GM19328 (cell line): ENCODE results near the gene MSI2.

Experiments used
- ATAC-seq: cut with Tn5 transposase; IDR thresholded peaks from one replicate; pipeline ENCODE4 v1.9.1; 2021; ENCODE audit warnings: mild to moderate bottlenecking, moderate library complexity; ENCODE audit not compliant: unreplicated experiment

The MSI2 gene

DNA sequence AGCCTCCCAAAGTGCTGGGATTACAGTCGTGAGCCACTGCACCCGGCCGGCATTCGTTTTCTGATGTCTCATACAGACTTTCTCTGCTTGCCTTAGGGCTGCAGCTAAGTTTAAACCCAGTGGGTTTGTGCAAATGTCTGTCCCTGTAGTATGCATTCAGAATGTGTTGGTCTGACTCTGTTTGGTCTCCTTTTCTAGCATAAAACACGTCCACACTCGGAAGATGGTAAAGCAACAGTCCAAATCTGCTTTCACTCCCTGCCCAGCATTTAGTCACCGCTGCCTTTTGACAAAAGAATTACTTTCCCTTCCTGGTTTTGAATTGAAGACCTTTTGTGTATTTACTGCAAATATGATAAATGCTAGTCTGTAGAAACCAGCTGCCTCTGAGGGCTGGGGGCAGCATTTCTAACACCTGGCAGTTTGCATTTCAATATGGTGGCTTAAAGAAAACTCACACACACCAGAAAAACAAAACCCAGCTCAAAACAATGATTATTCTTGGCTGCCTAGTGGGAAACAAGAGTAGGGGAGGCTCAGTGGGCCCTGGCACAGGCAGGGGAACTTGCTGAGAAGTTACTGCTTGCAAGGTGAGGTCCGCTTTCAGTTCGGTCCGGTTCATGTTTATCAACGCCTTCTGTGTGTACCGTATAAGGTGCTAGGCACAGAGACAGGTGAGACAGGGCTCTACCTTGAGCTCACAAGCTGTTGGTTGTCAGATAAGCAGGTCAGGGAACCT is 56.9 kb downstream of the MSI2 start:
- ATAC-seq, result no peak

DNA sequence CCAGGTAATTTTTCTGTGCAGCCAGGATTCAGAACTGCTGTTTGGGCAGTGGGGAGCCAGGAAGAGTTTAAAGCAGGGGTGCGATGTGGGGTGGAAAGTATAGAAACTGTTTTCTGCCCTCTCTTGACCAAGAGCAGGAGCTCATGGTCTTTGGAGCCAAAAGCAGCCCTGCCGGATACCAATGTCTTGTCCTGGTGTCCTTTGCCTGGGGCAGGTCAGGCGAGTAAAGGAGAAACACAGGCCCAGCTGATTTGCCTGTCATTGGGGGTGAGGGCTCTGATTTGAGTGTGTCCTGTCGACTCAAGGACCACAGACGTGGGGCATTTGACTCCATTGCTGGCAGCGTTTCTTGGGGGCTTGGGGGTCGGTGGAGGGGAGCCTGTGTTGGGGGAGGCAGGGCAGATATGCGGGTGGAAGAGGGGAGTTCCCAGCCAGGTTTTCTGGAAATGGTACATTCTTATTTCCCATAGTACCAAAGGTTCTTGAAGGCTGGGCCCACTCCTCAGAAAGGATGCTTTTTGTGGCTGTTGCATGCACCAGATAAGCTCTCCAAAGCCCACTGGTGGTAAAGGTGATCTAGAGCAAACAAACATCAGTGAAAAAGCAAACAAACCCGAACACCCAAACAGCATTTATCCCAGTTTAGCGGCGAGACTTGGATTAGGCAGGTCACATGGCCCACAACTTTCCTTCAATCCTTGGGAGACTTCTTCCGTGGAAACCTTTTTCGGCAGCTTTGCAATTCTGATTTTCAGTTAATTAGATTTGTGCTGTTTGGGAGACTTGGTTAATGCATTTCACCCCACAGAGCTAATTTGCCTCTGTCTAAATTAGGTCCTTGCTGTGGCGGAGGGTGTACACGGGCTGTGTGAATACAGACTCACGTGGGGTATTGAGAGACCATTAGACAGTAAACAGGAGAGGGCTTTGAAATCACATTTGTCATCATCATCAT is 59.0 kb downstream of the MSI2 start:
- no peak for ATAC-seq

DNA sequence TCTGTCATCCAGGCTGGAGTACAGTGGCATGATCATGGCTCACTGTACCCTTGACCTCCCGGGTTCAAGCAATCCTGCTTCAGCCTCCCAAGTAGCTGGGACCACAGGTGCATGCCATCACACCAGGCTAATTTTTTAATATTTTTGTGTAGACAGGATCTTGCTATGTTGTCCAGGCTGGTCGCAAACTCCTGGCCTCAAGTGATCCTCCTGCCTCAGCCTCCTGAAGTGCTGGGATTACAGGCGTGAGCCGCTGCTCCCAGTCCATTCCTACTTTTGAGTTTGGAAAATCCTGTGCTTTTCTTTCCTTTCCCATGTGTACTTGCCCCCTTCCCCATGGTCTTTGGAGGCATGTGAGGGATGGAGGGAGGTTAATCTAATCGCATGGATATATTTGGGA is 60.0 kb downstream of the MSI2 start:
- ATAC-seq, result no peak

DNA sequence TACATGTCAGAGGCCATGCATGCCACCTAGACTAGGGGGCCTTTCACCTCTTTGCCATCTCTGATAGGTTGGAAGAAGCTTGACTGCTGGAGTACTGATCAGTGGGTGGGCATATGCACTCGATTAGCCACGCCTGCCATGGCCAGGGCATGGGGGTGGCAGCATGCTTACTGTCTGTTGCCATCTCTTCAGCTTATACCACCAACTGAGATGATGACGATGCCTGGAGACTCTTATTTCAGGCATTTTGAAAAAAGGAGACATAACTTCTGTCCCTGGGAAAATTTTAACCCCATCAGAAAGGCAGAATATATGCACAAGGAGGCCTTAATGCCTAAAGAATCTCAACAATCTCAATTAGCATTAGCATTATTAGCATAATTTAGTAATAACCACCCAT is 60.8 kb downstream of the MSI2 start:
- no peak for ATAC-seq

DNA sequence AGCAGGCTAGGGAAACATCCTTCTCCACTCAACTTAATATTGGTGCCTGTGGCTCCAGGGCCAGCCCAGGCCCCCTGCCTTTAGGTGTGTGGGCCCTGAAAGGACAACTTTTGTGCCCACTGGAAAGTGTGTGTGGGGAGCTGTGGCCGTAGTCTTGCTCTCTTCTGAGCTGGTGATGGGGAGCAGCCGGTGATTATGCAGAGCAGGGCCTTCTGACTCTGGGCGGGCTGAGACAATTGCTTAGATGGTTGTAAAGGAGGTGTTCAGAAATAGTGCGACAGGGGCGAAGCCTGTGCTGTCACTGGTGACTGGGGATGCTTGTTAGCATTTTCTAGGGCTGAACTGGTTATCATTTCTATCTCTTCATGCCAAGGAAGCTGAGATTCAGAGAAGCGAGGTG is 62.6 kb downstream of the MSI2 start:
- ATAC-seq, result no peak

DNA sequence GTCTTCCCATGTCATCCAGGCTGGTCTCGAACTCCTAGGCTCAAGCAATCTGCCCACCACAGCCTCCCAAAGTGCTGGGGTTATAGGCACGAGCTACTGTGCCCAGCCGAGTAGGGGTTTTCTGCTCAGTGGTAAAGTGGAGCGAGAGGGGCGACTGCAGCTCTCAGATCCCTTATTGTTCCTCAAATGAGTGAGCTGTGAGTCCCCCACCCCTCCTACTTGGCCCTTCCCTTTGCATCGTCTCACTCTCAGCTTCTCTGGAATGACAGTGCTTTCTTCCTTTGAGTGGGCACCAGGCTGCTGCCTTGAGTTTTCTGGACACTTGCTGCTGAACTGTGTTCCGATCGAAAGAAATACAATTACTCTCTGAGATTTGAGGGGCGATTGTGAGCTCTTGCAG is 63.5 kb downstream of the MSI2 start:
- no peak for ATAC-seq

DNA sequence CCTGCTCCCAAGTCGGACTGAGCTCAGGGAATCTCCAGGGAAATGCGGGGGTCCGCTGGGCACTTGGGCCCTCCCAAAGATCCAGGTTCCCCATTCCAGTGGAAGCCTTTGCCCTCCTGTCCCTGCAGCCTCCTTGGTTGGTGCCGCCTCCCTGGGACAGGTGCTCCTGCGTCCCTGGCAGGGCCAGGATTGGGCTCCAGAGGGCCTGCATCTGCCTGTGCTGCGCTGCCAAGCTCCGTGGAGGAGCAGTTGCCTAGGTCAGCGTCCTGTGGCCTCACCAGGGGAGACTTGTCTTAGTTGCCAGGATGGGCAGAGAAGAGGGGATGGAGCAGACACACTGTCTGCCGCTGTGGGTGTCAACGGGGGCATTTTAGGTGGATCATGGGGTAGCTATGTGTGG is 67.1 kb downstream of the MSI2 start:
- no peak for ATAC-seq

DNA sequence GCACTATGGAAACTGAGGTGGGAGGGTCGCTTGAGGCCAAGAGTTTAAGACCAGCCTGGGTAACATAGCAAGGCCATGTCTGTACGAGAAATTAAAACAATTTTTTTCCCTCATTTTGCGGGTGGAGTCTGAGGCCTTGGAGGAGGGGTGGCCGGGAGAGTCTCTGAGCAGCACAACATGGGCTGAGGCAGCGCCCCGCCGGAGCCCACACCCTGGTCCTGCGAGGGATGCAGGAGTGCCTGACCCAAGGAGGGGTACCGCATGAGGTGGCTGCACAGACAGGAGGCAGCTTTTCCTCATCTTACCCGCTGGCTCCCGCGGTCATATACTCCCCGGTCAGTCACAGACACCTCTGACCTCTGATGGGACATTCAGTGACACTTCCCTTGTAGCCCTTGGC is 67.7 kb downstream of the MSI2 start:
- no peak for ATAC-seq

DNA sequence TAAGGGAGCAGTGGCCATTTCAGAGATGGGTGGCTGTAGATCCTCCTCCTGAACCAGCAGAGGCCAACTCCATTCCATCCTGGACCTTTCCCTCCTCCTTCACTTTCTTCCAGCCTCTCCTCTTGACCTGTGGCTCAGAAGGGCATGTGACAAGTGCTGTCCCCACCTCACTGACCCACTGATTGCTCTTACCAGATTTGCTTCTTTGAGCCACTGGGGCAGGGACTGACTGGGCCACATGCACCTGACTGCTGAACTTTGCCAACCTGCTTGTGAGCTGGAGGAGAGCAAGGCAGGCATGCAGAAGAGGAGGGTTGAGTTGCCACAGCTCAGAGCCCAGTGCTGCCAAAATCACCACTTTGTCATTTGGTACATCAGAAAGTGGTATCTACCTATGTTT is 68.3 kb downstream of the MSI2 start:
- no peak for ATAC-seq

DNA sequence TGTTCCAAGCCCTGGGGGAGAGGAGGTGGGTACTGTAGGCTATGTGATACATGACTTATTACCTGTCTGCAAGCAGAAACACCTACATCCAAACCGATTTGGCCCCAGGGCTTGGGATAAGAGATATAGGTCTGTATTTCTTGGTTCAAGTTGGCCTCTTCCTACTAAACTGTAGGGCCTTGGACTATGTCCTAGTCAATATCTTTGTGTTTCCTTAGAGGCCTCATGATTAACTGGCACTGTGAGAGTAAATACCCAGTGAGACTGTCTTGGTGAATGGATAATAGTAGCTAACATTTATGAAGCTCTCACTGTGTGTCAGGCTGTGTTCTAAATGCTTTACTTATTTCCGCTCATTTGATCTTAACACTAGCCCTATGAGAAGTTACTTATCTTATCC is 70.0 kb downstream of the MSI2 start:
- ATAC-seq, result no peak

DNA sequence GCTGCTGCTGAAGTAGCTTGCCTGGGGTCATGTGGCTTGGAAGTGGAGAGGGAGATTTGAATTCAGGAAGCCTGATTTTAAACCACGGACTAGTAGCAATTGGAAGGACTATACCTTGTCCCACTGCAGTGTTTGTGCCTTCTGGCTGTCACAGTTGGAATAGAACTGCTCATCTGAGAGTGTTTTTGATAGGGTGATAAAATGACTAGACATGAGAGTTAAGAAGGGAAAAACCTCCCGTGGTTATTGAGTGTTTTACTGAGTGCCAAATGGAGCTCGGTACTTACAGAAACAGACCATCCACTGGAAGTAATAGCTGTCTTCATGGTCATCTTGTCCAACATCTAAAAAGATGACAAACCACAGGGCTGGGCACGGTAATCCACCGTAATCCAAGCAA is 70.4 kb downstream of the MSI2 start:
- no peak for ATAC-seq

DNA sequence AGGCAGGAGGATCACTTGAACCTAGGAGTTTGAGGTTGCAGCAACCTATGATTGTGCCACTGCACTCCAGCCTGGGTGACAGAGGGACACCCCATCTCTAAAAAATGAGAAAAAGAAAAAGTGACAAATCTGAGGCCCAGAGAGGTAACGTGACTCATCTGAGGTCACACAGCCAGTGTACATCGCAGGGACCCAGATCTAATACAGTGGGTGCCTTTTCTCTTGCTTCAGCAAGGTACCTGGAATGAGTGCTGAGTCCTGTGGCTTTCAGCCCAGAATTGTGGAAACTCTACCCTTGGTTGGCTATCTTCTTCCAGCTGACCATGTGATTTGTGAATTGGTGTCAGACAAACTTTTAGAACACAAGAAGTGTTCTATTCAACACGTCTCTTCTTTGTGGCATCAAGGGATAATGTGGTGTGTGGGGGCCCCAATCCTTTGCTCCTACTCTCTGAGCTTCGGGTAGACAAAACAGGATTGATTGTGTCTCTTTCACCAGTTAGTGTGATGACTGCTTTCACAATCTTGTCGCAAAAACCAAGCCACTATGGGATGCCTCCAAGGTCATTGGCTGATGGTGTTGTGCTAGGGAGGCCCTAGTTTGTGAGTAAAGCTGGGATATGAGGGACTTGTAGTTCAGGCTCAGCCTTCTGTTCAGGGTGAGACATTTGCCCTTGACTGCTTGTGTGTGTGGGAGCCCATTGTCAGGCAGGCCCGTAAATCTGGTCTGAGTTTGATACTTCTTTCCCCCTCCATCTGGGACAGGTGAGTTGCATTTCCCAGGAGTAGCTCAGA is 71.0 kb downstream of the MSI2 start:
- no peak for ATAC-seq

DNA sequence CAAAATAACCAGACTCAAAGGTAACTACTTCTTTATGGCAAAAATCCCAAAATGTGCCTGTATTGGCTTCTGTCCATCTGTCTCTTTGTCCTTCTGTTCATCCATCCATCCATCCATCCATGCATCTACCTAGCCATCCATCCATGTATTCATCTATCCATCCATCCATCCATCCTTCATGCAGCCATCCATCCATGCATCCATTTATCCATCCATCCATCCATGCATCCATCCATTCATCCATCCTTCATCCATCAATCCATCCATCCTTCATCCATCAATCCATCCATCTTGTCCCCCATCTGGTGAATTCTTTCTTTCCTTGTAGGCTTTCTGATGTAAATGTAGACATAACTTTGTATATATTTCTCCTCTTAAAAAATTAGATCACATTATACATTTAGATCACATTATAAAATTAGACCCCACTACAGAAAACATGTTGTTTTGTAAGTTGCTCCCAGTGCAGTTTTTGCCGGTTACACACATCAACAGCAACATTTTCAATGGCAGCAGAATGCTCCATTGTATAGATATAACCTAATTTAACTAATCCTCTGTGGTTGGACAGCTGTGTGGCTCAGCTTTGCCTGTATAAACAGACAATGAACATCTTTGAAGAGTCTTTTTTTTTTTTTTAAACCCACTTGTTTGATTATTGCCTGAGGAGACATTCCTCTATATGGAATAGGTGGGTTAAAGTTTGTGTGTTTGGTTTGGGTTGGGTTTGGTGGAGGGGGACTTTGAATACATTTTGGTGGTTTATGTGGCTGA is 72.0 kb downstream of the MSI2 start:
- ATAC-seq, result no peak

DNA sequence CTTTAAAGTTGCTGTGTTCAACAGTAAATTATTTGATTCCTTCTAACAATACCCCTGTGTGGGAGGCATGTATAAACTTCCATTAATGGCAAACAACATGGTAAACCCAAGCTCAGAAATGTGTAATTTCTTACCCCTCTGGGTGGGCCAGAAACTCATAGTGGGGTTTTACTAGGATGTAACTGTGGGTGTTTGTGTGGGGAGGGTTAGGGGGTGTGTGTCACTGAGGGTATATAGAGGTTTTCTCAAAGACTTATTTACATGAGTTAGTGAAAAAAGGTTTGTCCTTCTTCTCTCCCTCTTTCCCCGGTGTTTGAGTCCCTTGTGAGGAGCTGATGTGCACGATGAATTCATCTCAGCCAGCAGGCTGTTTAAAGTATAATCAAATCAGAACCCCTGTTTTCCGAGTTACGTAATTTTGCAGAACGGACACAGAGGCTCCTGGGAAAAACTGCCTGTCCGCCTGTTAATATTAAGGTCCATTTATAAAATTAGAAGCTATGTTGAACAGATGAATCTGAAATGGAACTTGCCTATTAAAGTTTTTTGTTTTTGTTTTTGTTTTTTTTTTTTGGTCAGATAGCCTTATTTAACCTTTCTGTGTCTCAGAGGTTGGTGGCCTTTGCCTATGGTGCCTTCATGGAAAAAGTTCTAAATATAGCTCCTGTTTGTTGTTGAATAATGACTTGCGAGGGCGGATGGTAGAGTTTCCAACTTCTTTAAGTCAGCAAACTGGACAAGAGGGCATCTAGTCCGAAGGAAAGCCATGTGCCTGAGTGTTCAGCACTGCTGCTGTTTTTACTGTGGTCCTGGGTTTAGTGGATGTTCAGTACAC is 73.3 kb downstream of the MSI2 start:
- ATAC-seq, result no peak

DNA sequence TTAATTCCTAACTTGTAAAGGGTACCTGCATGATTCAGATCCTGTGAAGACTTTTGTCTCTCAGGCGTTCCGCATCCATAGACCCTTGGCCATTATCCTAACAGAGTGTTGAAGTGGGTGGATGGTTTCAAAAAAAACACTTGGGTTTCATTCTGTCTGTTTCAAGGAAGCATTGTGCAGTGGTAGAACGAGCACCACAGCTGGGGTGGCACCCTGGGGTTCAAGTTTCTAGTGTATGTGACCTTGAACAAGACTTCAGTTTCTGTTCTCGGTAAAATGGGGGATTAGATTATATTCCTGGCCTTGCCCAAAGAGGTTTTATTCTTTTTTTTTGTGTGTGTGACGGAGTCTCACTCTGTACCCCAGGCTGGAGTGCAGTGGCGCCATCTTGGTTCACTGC is 74.3 kb downstream of the MSI2 start:
- no peak for ATAC-seq

DNA sequence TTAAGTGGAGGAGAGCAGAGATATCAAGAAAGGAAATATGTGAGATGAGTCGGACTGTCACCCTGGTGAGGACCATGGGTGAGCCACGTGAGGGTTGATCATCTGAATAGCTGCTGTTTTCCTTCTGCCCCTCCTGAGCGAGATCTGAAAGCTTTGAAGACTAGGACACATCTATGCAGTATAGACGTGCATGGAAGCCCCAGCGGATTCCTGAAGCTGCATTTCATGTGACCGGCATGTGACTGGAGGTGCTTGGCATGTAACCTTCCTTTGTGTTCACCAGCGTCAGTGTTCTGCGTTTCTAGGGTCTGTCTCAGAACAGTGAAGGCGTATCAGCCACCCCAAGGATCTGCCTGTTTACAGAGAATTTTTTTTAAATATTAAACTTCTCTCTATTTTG is 75.1 kb downstream of the MSI2 start:
- ATAC-seq, result no peak

DNA sequence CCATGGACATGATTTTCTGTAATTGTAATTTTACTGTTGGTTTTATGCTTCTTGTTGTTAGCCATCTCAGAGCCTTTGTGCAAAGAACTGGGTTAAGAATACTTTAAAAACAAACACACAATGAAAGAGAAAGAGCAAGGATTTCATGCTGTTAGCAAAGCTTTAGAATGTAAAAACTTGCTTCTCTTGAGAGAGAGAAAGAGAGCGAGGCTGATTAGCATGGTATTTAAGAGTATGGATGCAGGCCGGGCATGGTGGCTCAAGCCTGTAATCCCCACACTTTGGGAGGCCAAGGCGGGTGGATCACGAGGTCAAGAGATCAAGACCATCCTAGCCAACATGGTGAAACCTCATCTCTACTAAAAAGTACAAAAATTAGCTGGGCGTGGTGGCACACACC is 76.2 kb downstream of the MSI2 start:
- no peak for ATAC-seq

DNA sequence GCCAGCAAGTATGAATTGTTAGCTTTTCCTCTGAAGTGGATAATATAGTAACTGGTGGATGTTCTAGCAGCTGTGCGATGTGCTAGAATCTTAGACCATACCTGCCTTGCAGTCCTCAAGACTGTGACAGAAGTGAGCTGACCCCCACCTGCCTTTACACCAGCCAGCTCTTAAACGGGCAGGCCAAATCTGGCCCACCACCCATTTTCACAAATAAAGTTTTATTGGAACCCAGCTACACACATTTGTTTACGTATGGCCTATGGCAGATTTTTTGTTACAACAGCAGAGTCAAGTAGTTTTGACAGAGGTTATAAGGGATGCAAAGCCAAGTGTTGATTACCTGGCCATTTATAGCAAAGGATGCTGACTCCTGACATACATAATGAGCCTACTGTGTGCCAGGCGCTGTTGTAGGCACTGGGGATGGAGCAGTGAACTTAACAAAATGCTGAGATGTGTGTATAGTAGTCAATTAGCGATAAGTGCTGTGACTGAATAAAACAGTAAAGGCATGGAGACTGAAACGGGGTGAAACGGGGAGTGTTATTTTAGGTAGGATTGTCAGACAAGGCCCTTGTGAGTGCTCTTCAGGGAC is 79.0 kb downstream of the MSI2 start:
- no peak for ATAC-seq

DNA sequence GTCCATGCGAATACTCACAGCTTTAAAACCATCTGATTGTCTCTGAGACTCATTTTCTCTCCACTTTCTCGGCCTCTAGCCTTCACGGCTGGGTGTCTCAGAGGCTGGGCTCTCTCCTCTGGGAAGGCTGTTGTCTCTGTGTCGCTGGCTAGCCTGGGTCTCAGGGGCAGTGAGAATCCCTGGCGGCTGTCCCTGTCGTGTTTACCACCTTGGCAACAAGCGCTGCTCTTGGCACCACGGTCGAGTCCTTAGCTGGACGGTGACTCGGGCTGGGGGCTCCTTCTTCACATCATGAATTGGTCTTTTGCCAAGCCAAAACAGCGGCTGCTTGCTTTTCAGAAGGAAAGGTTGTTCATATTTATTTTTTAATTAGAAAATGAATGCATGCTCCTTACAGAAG is 81.1 kb downstream of the MSI2 start:
- no peak for ATAC-seq
